GM19468 (cell line): ENCODE data around the gene CEBPZ.
"Not testable (repeated sequence)": the region's sequence is repeated elsewhere in the genome, so short reads cannot be mapped to it uniquely, and the experiment has no call there.

Source experiments
- ATAC-seq: cut with Tn5 transposase; IDR thresholded peaks from one replicate; pipeline ENCODE4 v1.9.1; 2021; ENCODE audit warnings: mild to moderate bottlenecking, moderate library complexity, moderate number of reproducible peaks; ENCODE audit not compliant: unreplicated experiment; ENCODE audit errors: extremely low read depth

Gene CEBPZ

GRCh38 chr2:37223131-37223530 lies 8.3 kb downstream of the CEBPZ start:
- no peak for ATAC-seq

DNA sequence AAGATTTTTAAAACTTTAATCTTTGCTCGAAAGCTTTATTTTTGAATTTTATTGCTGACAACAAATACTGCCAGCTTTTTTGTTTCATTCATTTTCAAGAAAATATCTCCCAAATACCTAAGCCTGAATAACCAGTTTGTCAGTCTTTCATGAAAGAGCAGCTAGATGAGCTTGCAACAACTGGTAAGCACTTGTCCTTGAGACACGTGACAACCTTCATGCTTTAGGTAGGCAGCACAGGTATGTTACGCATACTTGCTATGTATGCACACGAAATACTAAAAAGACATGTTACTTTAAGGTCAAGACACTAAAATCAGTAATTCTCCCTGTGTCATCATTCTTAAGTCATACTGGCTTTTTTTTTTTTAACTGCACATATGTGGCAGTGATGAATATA lies 12.3 kb downstream of the CEBPZ start:
- ATAC-seq: no peak

GRCh38 chr2:37215250-37215649 lies 16.1 kb downstream of the CEBPZ start:
- no peak for ATAC-seq

GRCh38 chr2:37211939-37212338 lies 19.5 kb downstream of the CEBPZ start:
- ATAC-seq: no peak

DNA sequence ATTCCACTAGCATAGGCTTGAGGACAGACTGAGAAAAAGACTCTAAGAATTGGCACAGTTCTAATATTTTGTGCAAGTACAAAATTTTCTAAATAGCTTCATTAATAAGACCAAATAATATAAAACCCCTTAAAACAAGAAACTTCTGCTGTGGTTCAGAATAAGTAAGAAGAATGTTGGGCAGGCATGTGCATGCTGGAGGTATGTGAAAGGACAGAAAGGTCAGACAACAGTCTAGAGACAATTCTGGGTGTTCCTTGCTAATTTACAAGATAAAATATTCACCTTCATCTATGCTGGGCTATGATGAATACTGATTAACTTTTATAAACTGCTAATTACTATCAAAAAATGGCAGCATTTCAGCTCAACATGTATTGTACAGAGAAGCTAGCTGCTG lies 20.2 kb downstream of the CEBPZ start:
- no peak for ATAC-seq

- ATAC-seq: not testable (repeated sequence)
Measured at GRCh38 chr2:37206760-37207159, 24.6 kb downstream of the CEBPZ start.

- ATAC-seq: no peak
Measured at GRCh38 chr2:37205689-37206341, 25.6 kb downstream of the CEBPZ start.

- ATAC-seq: not testable (repeated sequence)
Measured at GRCh38 chr2:37205071-37205661, 26.2 kb downstream of the CEBPZ start.

DNA sequence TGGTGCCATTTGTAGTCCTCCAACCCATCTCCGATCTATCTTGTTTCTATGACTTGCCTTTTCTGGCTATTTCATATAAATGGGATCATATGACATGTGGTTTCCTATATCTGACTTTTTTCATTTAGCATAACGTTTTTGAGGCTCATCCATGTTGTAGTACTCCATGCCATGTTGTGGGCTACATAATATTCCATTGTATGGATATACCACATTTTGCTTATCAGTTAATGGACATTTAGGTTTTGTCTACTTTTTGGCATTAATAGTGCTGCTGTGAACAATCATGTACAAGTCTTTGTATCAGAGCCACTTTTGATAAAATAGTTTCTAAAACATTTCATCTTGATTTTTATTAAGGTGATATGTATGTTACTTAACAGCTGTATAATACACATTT lies 27.7 kb downstream of the CEBPZ start:
- no peak for ATAC-seq

- no peak for ATAC-seq
Measured at GRCh38 chr2:37201766-37202165, 29.6 kb downstream of the CEBPZ start.

GRCh38 chr2:37201208-37201607 lies 30.2 kb downstream of the CEBPZ start:
- ATAC-seq: no peak

GRCh38 chr2:37198681-37199065 lies 32.7 kb downstream of the CEBPZ start:
- no peak for ATAC-seq

- ATAC-seq: peak; percentile 28
Measured at GRCh38 chr2:37196320-37197195, 34.8 kb downstream of the CEBPZ start, which contains the start of gene CEBPZOS. Gene CEBPZOS (plus strand): TSS chr2:37196496. CDS start chr2:37199705, 3,209 bp downstream.

DNA sequence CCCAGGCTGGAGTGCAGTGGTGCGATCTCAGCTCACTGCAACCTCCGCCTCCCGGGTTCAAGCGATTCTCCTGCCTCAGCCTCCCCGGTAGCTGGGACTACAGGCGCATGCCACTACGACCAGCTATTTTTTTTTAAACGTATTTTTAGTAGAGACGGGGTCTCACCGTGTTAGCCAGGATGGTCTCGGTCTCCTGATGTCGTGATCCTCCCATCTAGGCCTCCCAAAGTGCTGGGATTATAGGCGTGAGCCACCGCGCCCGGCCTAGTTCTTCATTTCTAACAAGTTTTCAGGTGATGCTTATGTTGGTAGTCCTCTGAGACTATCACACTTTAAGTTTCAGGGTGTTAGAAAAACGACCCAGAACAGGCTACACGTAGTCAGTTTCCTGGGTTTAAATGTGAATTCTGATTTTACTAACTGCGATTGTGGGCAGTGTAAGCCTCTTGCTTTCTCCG lies 35.5 kb downstream of the CEBPZ start:
- not testable (repeated sequence) for ATAC-seq

- ATAC-seq: no peak
Measured at GRCh38 chr2:37192551-37192950, 38.8 kb downstream of the CEBPZ start.

DNA sequence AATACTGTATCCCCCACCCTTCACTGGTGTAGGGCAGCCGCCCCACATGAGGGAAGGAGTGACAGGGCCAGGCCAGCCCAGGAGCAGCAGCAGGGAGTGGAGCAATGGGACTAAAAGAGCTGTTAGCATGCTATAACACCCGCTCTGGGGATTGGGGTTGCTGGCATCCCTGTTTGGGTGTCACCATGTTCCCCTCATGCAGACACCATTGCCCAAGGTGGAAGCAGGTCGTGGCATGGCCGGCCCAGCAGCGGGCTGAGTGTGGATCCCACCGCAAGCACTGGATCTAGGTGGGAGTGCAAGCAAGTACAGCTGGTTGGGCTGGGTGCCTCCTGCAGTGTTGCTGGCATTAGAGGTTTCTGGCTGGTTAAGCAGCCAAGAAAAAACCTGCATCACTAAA lies 39.6 kb downstream of the CEBPZ start:
- ATAC-seq: no peak

GRCh38 chr2:37191253-37191652 lies 40.1 kb downstream of the CEBPZ start:
- ATAC-seq: no peak

- no peak for ATAC-seq
Measured at GRCh38 chr2:37190290-37190689, 41.1 kb downstream of the CEBPZ start.

GRCh38 chr2:37189452-37190153 lies 41.8 kb downstream of the CEBPZ start:
- ATAC-seq: no peak

- no peak for ATAC-seq
Measured at GRCh38 chr2:37188570-37188969, 42.8 kb downstream of the CEBPZ start, which contains the start of gene SULT6B1. Gene SULT6B1 (minus strand): TSS chr2:37188670. CDS start chr2:37188640, 30 bp downstream.
